A549 (cell line): Measurements from ENCODE around the gene FOXR1. TPM values are rescaled to one million over a fixed set of nuclear protein-coding genes. Genes with fewer than 3 reads are reported as not detected.

Source experiments
- ATAC-seq, 2 experiments: fragments of 200-7000 bp in 1 of 2; fragments of >200 bp in 1 of 2; cut with Nextera tagmentation in 1 of 2; cut with Tn5 transposase in 1 of 2; 3 replicates each; pipeline versions ENCODE4 v1.8.0 to v1.9.1; 2018 to 2020; ENCODE audit warnings: mild to moderate bottlenecking in 1 of 2, moderate library complexity in 1 of 2
- CTCF ChIA-PET: fragments of 300-600 bp; sonication (Branson Sonifier 250); formaldehyde crosslinking; extraction: SDS; loops from one replicate; lab custom pipeline; 2021; ENCODE audit warnings: antibody characterized with exemption, inconsistent platforms; lab: Yijun Ruan, JAX
- POLR2A ChIA-PET: fragments of 350-600 bp; formaldehyde crosslinking; extraction: SDS; loops from one replicate; lab custom pipeline; 2021; ENCODE audit warnings: antibody characterized with exemption, inconsistent platforms; lab: Yijun Ruan, JAX
- DNase-seq, 2 experiments: peaks; one replicate each; pipeline versions ENCODE4 v3.0.0 to v3.0.0-alpha.2; 2011 to 2016; ENCODE audit warnings: low read depth in 1 of 2, low spot score in 1 of 2
- FAIRE-seq: peaks from 2 replicates; lab custom pipeline; 2011; peaks lifted over from hg19 to GRCh38; lab: Jason Lieb, UNC
- H3K27ac ChIP-seq, 2 experiments: fragments of >200 bp; sonication (Bioruptor Twin); formaldehyde crosslinking; 3 replicates each; pipeline ENCODE4 v1.5.1; 2016 to 2017
- H3K4me1 ChIP-seq: fragments of >200 bp; sonication (Bioruptor Twin); formaldehyde crosslinking; 3 replicates; pipeline ENCODE4 v1.6.1; 2016
- H3K4me2 ChIP-seq: fragments of >200 bp; sonication (Bioruptor Twin); formaldehyde crosslinking; 3 replicates; pipeline ENCODE4 v1.6.1; 2016
- H3K4me3 ChIP-seq: fragments of >200 bp; sonication (Bioruptor Twin); formaldehyde crosslinking; 3 replicates; pipeline ENCODE4 v1.5.1; 2016
- H3K9me3 ChIP-seq: fragments of >200 bp; sonication (Bioruptor Twin); formaldehyde crosslinking; 3 replicates; pipeline ENCODE4 v1.6.1; 2016
- BCL3 ChIP-seq: fragments of >200 bp; sonication (Bioruptor Twin); formaldehyde crosslinking; IDR thresholded peaks from 3 replicates; pipeline ENCODE4 v1.6.1; 2016
- CEBPB ChIP-seq, 2 experiments: fragments of >200 bp in 1 of 2; sonication (Bioruptor Twin) in 1 of 2; formaldehyde crosslinking in 1 of 2; IDR thresholded peaks; 2 replicates each; pipeline ENCODE4 v1.6.1; 2012 to 2016
- CHD2 ChIP-seq: fragments of 150-350 bp; IDR thresholded peaks from 2 replicates; pipeline ENCODE4 v1.6.1; 2014; ENCODE audit warnings: low read length; ENCODE audit not compliant: partially characterized antibody
- E2F6 ChIP-seq: IDR thresholded peaks from 2 replicates; pipeline ENCODE4 v1.6.1; 2012; ENCODE audit warnings: low read depth, borderline replicate concordance
- EHF ChIP-seq: fragments of 250-450 bp; sonication (Bioruptor Pico); IDR thresholded peaks from 2 replicates; pipeline ENCODE4 v1.5.0; 2020; ENCODE audit warnings: mild to moderate bottlenecking
- EHMT2 ChIP-seq: fragments of 200-600 bp; sonication (generic); IDR thresholded peaks from 2 replicates; pipeline ENCODE4 v1.6.1; 2016; ENCODE audit warnings: antibody characterized with exemption, low read depth, mild to moderate bottlenecking, moderate library complexity
- ESRRA ChIP-seq: fragments of 150-350 bp; IDR thresholded peaks from 2 replicates; pipeline ENCODE4 v1.6.1; 2014; ENCODE audit warnings: mild to moderate bottlenecking, low read length, borderline replicate concordance
- FOSB ChIP-seq: fragments of 250-450 bp; sonication (Bioruptor Pico); IDR thresholded peaks from 2 replicates; pipeline ENCODE4 v1.5.0; 2020; ENCODE audit warnings: mild to moderate bottlenecking, moderate library complexity
- HDAC2 ChIP-seq: fragments of 200-600 bp; sonication (generic); IDR thresholded peaks from 2 replicates; pipeline ENCODE4 v1.6.1; 2016
- HES2 ChIP-seq: fragments of >200 bp; sonication (Bioruptor Twin); formaldehyde crosslinking; IDR thresholded peaks from 2 replicates; pipeline ENCODE4 v1.6.1; 2016
- HOXB5 ChIP-seq: fragments of 250-450 bp; sonication (Bioruptor Pico); IDR thresholded peaks from 2 replicates; pipeline ENCODE4 v1.5.0; 2020; ENCODE audit warnings: mild to moderate bottlenecking, moderate library complexity
- KDM1A ChIP-seq: fragments of 200-600 bp; sonication (generic); IDR thresholded peaks from 2 replicates; pipeline ENCODE4 v1.6.1; 2016; ENCODE audit warnings: low read depth, mild to moderate bottlenecking
- KDM5A ChIP-seq: fragments of 200-600 bp; sonication (generic); IDR thresholded peaks from 2 replicates; pipeline ENCODE4 v1.6.1; 2016; ENCODE audit warnings: antibody characterized with exemption, mild to moderate bottlenecking
- NPAS2 ChIP-seq: fragments of 250-450 bp; sonication (Bioruptor Pico); IDR thresholded peaks from 2 replicates; pipeline ENCODE4 v1.8.0; 2022; ENCODE audit warnings: mild to moderate bottlenecking, moderate library complexity, borderline replicate concordance
- NR3C1 ChIP-seq: fragments of >200 bp; sonication (Bioruptor Twin); formaldehyde crosslinking; IDR thresholded peaks from 3 replicates; pipeline ENCODE4 v1.6.1; 2017
- PBX3 ChIP-seq: IDR thresholded peaks from 2 replicates; pipeline ENCODE4 v1.6.1; 2012
- POLR2A ChIP-seq: IDR thresholded peaks from 2 replicates; pipeline ENCODE4 v1.6.1; 2012; ENCODE audit warnings: mild to moderate bottlenecking, low read length
- RCOR1 ChIP-seq: fragments of 150-350 bp; IDR thresholded peaks from 2 replicates; pipeline ENCODE4 v1.6.1; 2014; ENCODE audit warnings: antibody characterized with exemption, low read length, low read depth
- TFCP2L1 ChIP-seq: fragments of 250-450 bp; sonication (Bioruptor Pico); IDR thresholded peaks from 2 replicates; pipeline ENCODE4 v1.5.0; 2021; ENCODE audit warnings: mild to moderate bottlenecking
- TP53 ChIP-seq: fragments of 250-450 bp; sonication (Bioruptor Pico); IDR thresholded peaks from 2 replicates; pipeline ENCODE4 v1.5.0; 2021; ENCODE audit warnings: mild to moderate bottlenecking, moderate library complexity
- ZNF302 ChIP-seq: fragments of 250-450 bp; sonication (Bioruptor Pico); IDR thresholded peaks from 2 replicates; pipeline ENCODE4 v1.9.0; 2021; ENCODE audit warnings: inconsistent platforms, mild to moderate bottlenecking, moderate library complexity
- ZSCAN20 ChIP-seq: fragments of 250-450 bp; sonication (Bioruptor Pico); IDR thresholded peaks from 2 replicates; pipeline ENCODE4 v1.8.0; 2022; ENCODE audit warnings: mild to moderate bottlenecking, moderate library complexity
- whole genome bisulfite sequencing: methylation state at CpG from one replicate; pipeline ENCODE4 v1.1.6; 2017; ENCODE audit errors: missing lambda C conversion rate; 5-methylcytosine and 5-hydroxymethylcytosine counted together
- polyA plus RNA-seq, 4 experiments: library from polyadenylated mRNA; depleted of rRNA in 3 of 4; stranded (reverse); fragments of >200 nt; fragmentation: RNase III in 1 of 4; extraction: RNeasy Plus Mini Kit Qiagen cat#74134 plus additional on column Dnase treatment in 1 of 4; gene quantifications; 2 replicates in 3 of 4; 3 replicates in 1 of 4; pipeline ENCODE4 v1.2.3, GENCODE V29; 2011 to 2017

The FOXR1 gene
- polyA plus RNA-seq, 2 of the 4 experiments (the other 2 are of a cell fraction): not detected

- no peak for TF ChIP-seq NPAS2 (CRISPR knock-in tag)
- TF ChIP-seq ZSCAN20 (CRISPR knock-in tag): no peak
- TF ChIP-seq RCOR1: no peak
- 0 out of 2 replicates have a peak, but pooled peaks have one; percentile 39 for TF ChIP-seq HDAC2
- no peak for TF ChIP-seq EHF
- no peak for TF ChIP-seq FOSB (CRISPR knock-in tag)
- TF ChIP-seq HOXB5 (CRISPR knock-in tag): no peak
- TF ChIP-seq TFCP2L1 (CRISPR knock-in tag): no peak
- TF ChIP-seq, all 56 proteins: peak for 11
Measured at GRCh38 chr11:118928101-118928869, 43.3 kb upstream of the FOXR1 start (continued).

- ATAC-seq (peak; percentile 28 to 55), DNase-seq (peak in 1 of 2 experiments; percentile 64), FAIRE-seq (no peak)
- ChIA-PET POLR2A (interaction anchor here (0.6 to 1.7 kb wide), 2 partner anchors 19 to 21 kb away, joined by 6 to 8 read pairs; no protein-coding TSS in a partner anchor), CTCF (interaction anchor here (0.6 to 6.6 kb wide), 11 partner anchors 7 to 239 kb away, joined by 3 to 55 read pairs (median 6); partner anchors contain the start of genes DDX6 and UPK2)
- WGBS: 0% methylated on average over 4 of the region's 26 CpGs
- peaks cover 27% of the 10 kb centered on the region for H3K4me1 ChIP-seq
- H3K4me2 ChIP-seq: peak overlapping the region; percentile 100
- H3K27ac ChIP-seq: peak overlapping the region; percentile 98 to 100
- TF ChIP-seq BCL3: no peak
- no peak for TF ChIP-seq EHMT2
- TF ChIP-seq HES2: no peak
- TF ChIP-seq POLR2A: no peak
- no peak for TF ChIP-seq HDAC2
- no peak for TF ChIP-seq ESRRA
- TF ChIP-seq E2F6: no peak
- TF ChIP-seq KDM5A: no peak
- TF ChIP-seq CEBPB (IDR thresholded peaks at IDR 0.05): no peak
- no peak for TF ChIP-seq FOSB (CRISPR knock-in tag)
- no peak for TF ChIP-seq KDM1A
- no peak for TF ChIP-seq NR3C1
- no peak for TF ChIP-seq CHD2
- no peak for TF ChIP-seq ZNF302 (CRISPR knock-in tag)
- no peak for TF ChIP-seq TP53 (CRISPR knock-in tag)
- TF ChIP-seq PBX3: no peak
- peak overlapping the region; percentile 94 for H3K4me3 ChIP-seq
- no peaks in the 10 kb centered on the region for H3K9me3 ChIP-seq
Measured at GRCh38 chr11:118928870-118929500, 42.6 kb upstream of the FOXR1 start.
